GM19025 (cell line): Measurements from ENCODE around the gene CARD9.
"Not testable (repeated sequence)": the region's sequence is repeated elsewhere in the genome, so short reads cannot be mapped to it uniquely, and the experiment has no call there.

Experiments used
- ATAC-seq: cut with Tn5 transposase; IDR thresholded peaks from one replicate; pipeline ENCODE4 v1.9.1; 2021; ENCODE audit warnings: mild to moderate bottlenecking, low read depth, moderate library complexity; ENCODE audit not compliant: unreplicated experiment

Gene CARD9, protein sequence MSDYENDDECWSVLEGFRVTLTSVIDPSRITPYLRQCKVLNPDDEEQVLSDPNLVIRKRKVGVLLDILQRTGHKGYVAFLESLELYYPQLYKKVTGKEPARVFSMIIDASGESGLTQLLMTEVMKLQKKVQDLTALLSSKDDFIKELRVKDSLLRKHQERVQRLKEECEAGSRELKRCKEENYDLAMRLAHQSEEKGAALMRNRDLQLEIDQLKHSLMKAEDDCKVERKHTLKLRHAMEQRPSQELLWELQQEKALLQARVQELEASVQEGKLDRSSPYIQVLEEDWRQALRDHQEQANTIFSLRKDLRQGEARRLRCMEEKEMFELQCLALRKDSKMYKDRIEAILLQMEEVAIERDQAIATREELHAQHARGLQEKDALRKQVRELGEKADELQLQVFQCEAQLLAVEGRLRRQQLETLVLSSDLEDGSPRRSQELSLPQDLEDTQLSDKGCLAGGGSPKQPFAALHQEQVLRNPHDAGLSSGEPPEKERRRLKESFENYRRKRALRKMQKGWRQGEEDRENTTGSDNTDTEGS

GRCh38 chr9:136373300-136374182 lies at the start of gene CARD9:
Gene CARD9, minus strand, starts transcription at chr9:136373669. Its CDS starts 1,591 bp downstream, at chr9:136372078.
- no peak for ATAC-seq

DNA sequence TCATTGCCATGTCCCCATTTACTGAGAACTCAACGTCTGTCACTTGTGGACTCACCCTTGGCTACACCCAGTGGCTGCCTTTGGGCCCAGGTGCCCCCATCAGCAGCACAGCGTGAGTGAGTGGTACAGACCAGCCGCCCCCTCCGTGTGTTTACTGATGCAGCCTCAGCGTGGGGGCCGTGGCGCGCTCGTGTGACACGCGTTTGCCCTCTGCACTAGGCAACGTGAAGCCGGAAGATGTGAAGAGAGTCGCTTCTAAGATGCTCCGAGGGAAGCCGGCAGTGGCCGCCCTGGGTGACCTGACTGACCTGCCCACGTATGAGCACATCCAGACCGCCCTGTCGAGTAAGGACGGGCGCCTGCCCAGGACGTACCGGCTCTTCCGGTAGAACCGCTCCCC lies 49.4 kb upstream of the CARD9 start:
- no peak for ATAC-seq

DNA sequence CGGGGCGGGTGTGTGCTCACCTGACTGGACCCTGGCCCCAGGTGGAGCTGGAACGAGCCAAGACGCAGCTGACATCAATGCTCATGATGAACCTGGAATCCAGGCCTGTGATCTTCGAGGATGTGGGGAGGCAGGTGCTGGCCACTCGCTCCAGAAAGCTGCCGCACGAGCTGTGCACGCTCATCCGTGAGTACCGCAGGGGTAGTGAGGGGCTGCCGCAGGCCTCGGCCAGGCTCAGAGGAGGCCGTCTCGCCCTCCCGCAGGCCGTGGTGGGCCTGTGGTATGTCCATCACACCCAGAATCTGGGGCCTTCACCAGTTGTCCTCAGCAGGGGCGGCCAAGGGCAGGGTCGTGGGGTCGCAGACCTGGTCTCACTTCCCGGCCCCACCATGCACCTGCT lies 48.3 kb upstream of the CARD9 start:
- no peak for ATAC-seq

DNA sequence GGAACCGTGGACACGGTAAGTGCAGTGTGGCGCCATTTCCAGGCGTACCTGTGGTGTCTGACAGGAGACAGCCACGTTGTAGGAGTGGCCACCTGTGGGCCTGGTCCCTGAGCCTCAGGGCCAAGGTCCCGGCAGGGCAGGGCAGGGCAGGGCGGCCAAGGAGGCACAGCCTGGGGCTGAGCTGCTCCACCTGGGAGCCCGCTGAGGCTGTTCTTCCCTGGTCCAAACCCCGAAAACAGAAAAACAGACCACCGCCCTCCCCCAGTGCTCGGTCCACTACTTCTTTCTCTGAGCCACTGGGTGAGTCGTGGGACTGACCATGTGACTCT lies 45.6 kb upstream of the CARD9 start:
- no peak for ATAC-seq

DNA sequence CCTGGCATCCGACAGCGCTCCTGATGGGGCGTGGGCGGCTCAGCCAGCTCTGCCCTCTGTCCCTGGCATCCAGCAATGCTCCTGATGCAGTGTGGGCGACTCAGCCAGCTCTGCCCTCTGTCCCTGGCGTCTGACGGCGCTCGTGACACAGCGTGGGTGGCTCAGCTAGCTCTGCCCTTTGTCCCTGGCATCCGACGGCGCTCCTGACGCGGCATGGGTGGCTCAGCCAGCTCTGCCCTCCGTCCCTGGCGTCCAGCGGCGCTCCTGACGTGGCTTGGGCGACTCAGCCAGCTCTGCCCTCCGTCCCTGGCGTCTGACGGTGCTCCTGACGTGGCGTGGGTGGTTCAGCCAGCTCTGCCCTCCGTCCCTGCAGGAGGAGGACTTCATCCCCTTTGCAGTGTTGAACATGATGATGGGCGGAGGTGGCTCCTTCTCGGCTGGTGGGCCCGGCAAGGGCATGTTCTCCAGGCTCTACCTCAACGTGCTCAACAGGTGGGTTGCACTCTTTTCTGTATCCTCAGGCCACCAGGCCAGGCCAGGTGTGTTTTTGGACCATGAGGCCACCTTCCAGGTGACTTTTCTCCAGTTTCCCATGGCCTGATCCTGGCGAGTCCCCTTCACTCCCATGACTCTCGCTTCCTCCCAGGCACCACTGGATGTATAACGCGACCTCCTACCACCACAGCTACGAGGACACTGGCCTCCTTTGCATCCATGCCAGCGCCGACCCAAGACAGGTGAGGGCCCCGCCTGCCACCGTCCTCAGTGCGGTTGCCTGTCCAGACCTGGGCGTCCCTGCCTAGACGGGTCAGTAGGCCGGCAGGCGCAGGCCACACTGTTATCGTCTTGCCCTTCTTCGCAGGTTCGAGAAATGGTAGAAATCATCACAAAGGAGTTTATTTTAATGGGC lies 45.0 kb upstream of the CARD9 start:
- no peak for ATAC-seq

DNA sequence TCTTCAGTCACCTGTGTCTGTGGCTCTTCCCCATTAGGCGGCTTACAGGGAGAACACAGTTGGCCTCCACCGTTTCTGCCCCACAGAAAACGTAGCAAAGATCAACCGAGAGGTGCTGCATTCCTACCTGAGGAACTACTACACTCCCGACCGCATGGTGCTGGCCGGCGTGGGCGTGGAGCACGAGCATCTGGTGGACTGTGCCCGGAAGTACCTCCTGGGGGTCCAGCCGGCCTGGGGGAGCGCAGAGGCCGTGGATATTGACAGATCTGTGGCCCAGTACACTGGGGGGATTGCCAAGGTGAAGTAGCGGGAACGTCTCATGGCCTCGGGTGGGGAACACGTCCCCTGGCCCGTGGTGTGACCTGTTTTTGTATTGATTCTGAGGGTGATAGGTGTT lies 43.4 kb upstream of the CARD9 start:
- ATAC-seq: no peak

DNA sequence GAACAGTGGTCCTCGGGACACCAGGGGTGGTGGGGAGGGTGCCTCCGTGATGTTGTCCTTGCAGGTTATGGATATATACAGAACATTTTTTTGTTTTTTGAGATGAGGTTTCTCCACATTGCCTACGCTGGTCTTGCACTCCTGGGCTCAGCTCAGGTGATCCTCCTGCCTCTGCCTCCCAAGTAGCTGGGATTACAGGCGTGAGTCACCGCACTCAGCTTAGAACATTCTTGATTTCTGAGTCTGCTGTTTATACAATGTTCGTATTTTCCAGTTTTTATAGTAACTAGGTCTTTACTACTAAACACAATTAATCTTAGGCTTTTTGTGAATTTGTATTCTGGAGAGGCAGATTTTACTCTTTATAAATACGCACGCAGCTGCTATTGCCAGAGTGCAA lies 43.0 kb upstream of the CARD9 start:
- no peak for ATAC-seq

GRCh38 chr9:136412962-136413361 lies 39.5 kb upstream of the CARD9 start:
- ATAC-seq: no peak

DNA sequence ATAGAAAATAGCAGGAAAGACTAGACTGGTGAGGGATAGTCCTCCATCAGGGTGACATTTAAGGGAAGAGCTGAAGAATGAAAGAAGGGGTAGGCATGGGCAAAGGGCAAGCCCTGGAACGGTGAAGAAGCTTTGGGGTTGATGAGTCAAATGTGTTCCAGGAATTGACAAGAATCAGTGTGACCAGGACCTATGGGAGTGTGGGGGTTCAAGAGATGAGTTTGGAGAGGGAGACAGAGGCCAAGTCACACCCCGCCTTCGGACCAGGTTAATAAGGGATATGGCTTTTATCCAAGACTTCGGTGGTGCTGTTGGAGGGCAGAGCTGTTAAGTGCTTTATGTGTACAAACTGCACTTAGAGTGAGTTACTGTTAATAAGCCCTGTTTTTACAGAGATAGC lies 37.9 kb upstream of the CARD9 start:
- ATAC-seq: no peak

GRCh38 chr9:136410500-136411287 lies 37.2 kb upstream of the CARD9 start, which contains the start of the genes ENTR1 and PMPCA:
Gene ENTR1, minus strand, starts transcription at chr9:136410614. Its CDS starts 217 bp downstream, at chr9:136410397.
Gene PMPCA, plus strand, starts transcription at chr9:136410658. Its CDS starts 11 bp downstream, at chr9:136410669.
- peak; percentile 78 for ATAC-seq

DNA sequence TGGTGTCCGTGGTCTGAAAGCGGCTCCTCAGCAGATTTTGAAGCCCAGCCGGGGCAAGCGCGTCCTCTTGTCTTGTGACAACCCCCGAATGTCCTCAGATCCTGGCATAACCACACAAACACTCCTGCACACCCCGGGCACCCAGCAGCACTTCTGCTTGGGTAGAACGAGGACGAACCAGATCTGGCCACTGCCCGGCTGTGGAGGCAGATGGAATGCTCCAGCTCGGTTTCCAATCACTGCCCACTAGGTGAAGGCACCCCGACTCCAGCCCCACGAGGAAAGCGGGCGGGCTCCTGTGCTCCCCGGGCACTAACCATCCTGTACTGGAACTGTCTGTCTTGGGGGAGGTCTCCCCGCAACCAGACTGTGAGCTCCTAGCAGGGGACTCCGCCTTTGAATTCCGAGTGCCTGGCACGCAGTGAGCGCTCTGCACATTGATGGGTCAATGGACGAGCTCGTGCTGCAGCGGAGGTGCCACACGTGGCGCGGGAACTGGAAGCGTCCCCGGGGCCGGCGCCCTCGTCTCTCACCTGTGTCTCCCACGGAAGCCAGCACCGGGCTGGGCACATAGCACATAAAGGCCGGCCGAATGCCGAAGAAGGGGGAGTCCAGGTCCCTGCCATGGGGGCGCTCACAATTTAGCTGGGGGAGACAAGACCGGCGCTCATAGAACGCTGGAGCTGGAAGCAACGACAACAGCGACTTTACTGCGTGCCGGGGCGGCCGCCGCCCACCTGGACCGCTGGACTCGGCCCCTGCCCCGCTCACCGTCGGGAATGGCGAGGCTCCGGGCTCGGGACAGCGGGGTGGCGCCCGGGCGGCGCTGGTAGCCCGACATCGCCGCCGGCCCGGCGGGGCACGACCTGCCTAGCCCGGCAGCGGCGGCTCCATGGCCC lies 36.3 kb upstream of the CARD9 start:
- peak; percentile 9 for ATAC-seq

- no peak for ATAC-seq
These were observed 34.4 kb upstream of the CARD9 start for GRCh38 chr9:136407911-136408310.

GRCh38 chr9:136407061-136407460 lies 33.6 kb upstream of the CARD9 start:
- not testable (repeated sequence) for ATAC-seq

DNA sequence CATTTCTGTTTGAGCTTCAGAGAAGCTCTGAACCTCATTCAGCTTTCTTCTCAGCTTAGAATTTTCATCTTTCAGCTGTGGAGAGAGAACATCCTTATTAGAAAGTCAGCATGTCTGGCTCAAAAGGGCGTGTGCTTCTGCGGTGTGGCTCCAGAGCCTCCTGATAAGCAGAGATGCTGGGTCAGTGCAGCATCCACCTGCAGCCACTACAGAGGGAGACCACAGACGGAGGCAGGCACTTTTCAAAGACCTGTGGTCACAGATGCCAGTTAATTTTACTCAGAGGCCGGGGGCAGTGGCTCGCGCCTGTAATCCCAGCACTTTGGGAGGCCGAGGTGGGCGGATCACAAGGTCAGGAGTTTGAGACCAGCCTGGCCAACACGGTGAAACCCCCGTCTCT lies 32.4 kb upstream of the CARD9 start:
- not testable (repeated sequence) for ATAC-seq

DNA sequence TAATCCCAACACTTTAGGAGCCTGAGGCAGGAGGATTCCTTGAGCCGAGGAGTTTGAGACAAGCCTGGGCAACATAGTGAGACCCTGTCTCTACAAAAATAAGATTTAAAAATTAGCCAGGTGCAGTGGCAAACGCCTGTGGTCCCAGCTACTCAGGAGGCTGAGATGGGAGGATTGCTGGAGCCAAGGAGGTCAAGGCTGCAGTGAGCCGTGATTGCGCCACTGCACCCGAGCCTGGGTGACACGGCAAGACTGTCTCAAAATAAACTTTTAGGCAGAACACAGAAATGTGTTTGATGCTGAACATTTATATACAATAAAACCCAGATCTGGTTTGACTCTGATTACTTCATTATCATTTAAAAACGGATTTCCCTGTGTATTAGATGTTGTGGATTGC lies 32.0 kb upstream of the CARD9 start:
- ATAC-seq: no peak

DNA sequence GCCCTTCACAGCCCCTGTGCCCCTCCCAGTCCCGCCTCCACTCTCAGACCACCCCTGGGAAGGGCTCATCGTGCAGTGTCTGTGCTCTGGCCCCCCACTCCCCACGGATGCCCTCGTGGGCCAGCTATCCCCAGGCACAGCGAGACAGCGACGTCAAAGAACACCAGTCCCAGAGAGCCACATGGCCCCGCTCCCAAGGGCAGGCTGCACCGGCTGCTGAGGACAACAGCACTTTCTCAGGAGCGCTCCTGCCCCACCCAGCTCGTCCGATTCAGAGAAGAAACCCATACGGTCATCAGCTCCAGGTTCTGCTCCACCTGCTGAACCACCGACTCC lies 31.3 kb upstream of the CARD9 start:
- no peak for ATAC-seq

DNA sequence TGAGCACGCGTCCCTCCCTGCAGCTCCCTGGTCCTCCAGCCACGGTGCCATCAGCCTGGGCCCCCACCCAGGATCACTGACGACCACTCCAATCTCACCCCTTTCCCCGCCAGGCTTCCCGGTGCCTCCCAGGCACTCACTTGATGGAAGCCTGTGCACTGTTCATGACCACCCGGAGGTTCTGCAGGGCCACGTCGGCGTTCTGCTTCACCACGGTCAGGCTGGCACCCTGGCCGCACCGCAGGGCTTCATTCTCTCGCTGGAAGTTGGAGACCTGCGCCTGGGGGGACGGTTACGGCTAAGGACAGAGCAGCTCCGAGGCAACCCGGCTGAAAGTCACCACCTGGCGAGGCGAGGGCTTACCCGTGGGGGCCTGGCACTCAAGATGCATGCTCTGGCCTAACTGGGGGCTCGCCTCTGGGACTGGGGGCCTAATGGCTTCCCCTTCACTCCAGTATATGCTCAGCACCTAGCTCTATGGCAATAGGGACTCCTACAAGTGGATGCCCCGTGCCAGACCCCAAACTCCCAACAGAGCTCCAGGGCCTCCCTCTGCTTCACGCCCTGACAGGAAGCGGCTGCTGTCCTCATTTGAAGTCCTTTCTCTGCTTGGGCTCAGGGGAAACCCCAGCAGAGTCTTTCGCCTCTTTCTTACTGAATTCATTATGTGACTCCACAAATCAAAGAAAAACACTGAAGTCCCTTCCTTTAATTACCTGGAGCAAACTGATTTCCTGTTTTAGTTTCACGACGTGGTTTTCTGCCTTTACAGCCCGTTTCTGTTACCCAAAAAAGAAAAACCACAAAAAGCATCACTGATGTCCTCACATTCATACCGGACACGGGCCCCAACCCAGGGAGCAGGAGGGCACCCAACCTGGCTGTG lies 30.7 kb upstream of the CARD9 start:
- ATAC-seq: no peak

- ATAC-seq: no peak
These were observed 30.1 kb upstream of the CARD9 start for GRCh38 chr9:136403538-136403914.
